Activated naive CD4-positive, alpha-beta T cell treated with anti-CD3 and anti-CD28 coated beads, Interleukin-2, amount 50 U/mL, for 16 hours (primary cell): ENCODE results near the gene CIZ1.
"Not testable (repeated sequence)": the region's sequence is repeated elsewhere in the genome, so short reads cannot be mapped to it uniquely, and the experiment has no call there.

Experiments used
- DNase-seq: peaks from one replicate; pipeline ENCODE4 v3.0.0-alpha.2; 2020

The CIZ1 gene

GRCh38 chr9:128185979-128186965 is 5.1 kb downstream of the CIZ1 start:
- no peak for DNase-seq

GRCh38 chr9:128182893-128183588 is 8.3 kb downstream of the CIZ1 start:
- DNase-seq = no peak

GRCh38 chr9:128181480-128181879 is 9.9 kb downstream of the CIZ1 start:
- not testable (repeated sequence) for DNase-seq

- DNase-seq = no peak
These were observed 10.9 kb downstream of the CIZ1 start for GRCh38 chr9:128180447-128180846.

- no peak for DNase-seq
These were observed 11.4 kb downstream of the CIZ1 start for GRCh38 chr9:128180001-128180400.

- no peak for DNase-seq
These were observed 12.5 kb downstream of the CIZ1 start for GRCh38 chr9:128178806-128179431.

- no peak for DNase-seq
These were observed 15.6 kb downstream of the CIZ1 start for GRCh38 chr9:128175726-128176125.

- no peak for DNase-seq
These were observed 16.2 kb downstream of the CIZ1 start for GRCh38 chr9:128175102-128175563.

GRCh38 chr9:128174062-128174461 is 17.3 kb downstream of the CIZ1 start:
- DNase-seq = no peak

- DNase-seq = no peak
These were observed 21.4 kb downstream of the CIZ1 start for GRCh38 chr9:128169925-128170324.

- no peak for DNase-seq
These were observed 21.9 kb downstream of the CIZ1 start for GRCh38 chr9:128169492-128169891.

GRCh38 chr9:128168731-128169308 is 22.6 kb downstream of the CIZ1 start:
- no peak for DNase-seq

GRCh38 chr9:128167209-128167608 is 24.2 kb downstream of the CIZ1 start:
- no peak for DNase-seq

- DNase-seq = no peak
These were observed 25.2 kb downstream of the CIZ1 start for GRCh38 chr9:128166169-128166568.

GRCh38 chr9:128164307-128164885 is 27.0 kb downstream of the CIZ1 start:
- DNase-seq = no peak

GRCh38 chr9:128163523-128164306 is 27.7 kb downstream of the CIZ1 start:
- DNase-seq = no peak

- DNase-seq = no peak
These were observed 28.3 kb downstream of the CIZ1 start for GRCh38 chr9:128163027-128163515.

GRCh38 chr9:128162215-128163026 is 29.0 kb downstream of the CIZ1 start:
- DNase-seq = no peak

GRCh38 chr9:128161215-128161902 is 30.0 kb downstream of the CIZ1 start:
- DNase-seq = no peak

- DNase-seq = peak; percentile 66
These were observed 30.8 kb downstream of the CIZ1 start for GRCh38 chr9:128160603-128160987.
